IPS DF 19.7 (cell line): Measurements from ENCODE around the gene RGS10.
"Not testable (repeated sequence)": the region's sequence is repeated elsewhere in the genome, so short reads cannot be mapped to it uniquely, and the experiment has no call there.

Source experiments
- DNase-seq: peaks from one replicate; pipeline ENCODE4 v3.0.0-alpha.2; 2013; ENCODE audit warnings: low read depth, low spot score

Gene RGS10

DNA sequence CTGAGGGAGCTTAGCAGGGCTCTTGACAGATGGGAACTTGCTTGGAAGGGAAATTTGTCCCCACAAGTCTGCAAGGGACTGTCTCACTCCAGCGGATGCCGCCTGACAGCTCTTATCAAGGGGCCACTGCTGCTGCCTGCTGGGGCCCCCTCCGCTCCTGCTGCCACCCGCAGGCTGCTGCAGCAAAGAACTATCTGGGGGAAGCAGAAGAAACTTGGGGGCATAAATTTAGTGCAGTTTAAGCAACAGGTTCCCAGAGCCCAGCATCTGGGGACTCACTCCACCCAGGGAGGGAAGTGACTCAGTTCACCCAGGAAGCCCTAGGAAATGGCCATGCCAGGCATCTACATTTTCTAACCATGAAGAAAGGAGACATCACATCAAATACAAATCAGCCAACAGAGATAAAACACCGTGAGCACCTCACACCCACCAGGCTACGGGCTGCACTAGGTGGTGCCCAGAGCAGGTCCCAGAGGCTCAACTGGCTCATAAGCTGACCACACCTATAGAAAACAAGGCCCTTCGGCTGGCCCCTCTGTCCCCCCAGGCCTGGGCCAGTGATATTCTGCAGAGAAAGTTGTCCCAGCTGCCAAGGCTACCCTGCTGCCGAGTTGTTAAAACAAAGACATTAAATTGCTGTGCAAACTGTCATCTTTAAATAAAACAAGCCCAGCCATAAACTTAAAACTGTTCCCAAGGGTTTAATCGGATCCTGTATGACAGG is 3.7 kb downstream of the RGS10 start:
- no peak for DNase-seq

DNA sequence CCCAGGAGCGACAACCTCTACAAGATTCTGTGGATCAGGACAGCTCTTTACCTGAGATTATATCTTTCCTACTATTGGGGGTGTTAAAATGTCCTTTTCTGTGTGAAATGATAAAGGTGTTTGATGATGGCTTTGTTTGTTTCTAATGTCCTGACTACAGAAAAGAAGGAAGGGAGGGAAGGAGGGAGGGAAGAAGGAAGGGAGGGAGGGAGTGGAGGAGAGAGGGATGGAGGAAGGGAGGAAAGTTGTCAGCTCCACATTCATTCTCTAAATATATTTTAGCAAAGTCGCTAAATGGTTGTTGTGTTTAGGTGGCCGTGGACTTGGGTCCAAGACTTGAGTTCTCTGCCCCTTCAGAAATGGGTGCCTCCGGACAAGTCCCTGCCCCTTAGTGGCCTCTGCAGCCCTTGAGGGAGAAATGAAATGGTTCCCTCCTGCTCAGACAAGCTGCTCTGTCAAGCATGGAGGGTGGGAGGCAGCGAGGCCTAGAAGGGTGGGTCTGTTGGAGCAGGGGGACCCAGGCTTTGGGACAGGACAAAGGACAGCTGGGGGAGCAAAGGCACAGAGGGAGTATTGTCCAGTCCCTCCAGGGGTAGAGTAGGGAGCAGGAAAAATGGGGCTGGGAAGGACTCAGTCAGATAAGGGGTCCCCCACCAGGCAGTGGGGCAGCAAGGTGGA is 4.4 kb downstream of the RGS10 start:
- DNase-seq = no peak

DNA sequence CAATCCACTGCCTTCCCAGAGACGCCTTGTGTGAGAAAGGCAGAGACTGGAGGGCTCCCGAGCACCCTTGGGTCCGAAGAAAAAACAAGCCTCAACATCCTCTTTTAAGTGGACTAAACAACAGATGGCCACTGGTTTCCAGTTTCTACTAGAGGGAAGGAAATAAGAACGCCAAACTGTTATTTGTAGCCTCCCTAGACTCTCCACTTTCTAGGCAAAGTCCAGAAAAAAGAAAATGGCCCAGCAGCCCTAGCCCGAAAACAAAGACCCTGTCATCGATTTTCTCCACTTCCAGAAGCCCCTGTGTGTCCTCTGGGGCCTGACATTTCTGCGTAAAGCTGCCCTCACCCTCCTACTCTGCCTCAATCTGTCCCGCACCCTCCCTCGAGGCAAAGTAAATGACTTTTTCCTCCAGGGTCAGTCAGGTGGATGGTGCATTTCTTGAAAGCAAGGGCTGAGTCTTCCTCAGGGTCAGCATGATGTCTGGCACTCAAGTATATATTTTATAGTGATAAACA is 6.0 kb downstream of the RGS10 start:
- DNase-seq = no peak

DNA sequence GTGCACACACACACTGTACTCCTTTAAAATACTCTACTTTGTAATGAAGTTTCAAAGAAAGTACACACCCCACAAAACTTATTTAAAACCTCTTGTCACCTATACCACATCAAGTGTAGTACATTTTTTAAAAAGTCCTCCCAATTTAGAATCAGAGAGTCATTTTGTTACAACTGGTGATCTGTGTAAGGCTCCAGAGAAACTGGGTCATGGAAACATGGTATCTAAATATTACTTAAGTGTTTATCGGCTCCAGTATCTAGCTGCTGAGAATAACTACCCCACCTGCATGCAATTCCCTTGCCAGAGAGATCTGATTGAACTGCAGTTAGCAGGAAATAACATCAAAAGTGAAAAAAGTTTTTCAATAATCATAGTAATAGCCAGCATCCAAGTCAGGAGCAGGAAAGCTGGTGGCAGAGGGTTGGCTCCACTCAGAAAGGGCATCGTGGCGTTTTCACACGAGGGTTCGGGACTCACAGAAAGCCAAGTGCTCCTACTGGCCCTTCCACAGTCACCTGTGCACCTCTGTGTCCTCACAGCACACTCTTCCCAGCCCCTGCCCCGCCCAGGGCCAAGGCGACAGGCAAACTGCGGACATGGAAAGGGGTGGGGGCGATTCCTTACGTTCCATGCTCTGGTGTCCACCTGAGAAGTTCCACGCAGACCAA is 6.5 kb downstream of the RGS10 start:
- no peak for DNase-seq

DNA sequence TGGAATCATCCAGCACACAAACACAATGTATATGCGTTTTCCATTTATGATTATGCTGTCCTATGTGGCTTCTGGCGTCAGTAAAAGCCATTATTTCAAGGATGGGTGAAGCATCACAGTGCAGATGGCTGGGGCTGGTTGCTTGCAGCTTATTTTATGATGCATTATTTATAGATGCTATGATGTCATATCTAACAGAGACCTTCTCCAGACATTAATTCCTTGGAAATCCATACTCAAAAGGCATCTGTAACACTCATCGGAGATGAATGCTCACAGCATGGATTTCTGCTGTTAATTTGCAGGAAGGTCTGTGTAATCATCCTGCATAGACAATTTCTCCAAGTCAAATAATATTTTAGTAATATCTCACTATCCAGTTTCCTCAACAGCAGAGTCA is 7.2 kb downstream of the RGS10 start:
- no peak for DNase-seq

DNA sequence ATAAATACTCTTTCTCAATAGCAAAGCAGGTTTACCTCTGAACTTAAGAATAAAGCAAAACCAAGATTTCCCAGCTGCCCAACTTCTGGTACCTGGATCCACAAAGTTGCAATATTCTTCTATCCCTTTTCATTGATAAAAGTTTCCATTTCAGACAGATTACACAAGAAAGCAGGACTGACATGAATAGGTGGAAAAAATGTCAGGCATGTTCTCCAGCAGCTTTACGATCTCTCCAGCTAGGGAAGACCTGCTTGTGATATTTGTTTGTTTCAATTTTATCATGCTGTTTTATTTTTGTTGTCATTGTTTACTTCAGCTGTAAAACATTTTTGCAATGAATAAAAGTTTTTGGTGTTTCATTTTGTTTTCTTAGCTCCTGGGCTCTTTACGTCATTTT is 9.0 kb downstream of the RGS10 start:
- DNase-seq = no peak

DNA sequence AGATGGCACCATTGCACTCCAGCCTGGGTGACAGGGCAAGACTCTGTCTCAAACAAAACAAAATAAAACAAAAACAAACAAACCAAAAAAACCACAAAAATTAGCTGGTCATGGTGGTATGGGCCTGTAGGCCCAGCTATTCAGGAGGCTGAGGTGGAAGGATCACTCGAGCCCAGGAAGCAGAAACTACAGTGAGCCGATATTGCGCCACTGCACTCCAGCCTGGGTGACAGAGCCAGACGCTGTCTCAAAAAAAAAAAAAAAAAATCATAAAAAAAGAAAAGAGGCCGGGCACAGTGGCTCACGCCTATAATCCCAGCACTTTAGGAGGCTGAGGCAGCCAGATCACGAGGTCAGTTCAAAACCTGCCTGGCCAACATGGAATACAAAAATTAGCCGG is 9.7 kb downstream of the RGS10 start:
- not testable (repeated sequence) for DNase-seq

DNA sequence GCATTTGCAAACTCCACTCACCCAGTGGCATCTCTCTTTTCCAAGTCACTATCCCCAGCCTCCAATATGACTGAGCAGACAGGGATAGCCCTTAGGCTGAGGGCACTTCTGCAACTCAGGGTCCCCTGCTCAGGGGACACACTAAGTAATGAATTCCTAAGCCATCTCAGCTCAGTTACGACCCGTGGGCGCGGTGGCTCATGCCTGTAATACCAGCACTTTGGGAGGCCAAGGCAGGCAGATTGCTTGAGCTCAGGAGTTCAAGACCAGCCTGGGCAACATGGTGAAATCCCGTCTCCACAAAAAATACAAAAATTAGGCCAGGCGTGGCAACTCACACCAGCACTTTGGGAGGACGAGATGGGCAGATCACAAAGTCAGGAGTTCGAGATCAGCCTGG is 10.3 kb downstream of the RGS10 start:
- DNase-seq = not testable (repeated sequence)

DNA sequence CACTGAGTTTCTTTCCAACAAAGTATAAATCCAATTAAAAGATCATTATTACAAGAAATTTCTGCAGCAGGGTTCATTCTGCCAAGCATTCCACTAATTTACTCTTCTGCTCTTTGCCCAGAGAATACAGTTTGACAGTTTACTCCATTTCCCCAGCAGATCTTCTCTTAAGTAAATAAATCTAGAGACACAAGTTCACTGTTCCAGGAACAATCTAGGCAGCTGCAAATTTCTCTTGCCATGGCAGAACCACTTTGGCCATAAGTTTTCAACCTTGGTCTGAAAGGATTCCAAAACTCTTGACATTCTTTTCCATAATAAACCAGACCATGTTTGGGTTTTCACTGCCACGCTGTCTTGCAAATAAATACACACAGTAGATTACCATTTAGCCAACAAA is 11.5 kb downstream of the RGS10 start:
- no peak for DNase-seq

DNA sequence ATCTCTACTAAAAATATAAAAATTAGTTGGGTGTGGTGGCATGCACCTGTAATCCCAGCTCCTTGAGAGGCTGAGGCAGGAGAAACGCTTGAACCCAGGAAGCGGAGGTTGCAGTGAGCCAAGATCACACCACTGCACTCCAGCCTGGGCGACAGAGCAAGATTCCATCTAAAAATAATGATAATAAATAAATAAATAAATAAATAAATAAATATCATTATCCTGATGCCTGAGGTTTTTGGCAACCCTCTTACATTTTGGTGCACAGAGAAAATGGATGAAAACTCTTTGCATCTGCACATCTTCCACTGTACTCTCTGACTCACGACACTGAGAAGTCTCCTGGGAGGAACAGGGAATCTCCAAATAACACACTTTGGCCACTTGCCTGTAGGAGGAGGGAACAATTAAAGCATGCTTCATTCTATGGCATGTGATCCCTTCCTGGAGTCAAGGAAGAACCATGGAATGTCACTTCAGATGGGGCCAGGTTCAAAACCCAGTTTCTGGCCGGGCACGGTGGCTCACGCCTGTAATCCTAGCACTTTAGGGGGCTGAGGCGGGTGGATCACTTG is 13.8 kb downstream of the RGS10 start:
- DNase-seq = not testable (repeated sequence)

DNA sequence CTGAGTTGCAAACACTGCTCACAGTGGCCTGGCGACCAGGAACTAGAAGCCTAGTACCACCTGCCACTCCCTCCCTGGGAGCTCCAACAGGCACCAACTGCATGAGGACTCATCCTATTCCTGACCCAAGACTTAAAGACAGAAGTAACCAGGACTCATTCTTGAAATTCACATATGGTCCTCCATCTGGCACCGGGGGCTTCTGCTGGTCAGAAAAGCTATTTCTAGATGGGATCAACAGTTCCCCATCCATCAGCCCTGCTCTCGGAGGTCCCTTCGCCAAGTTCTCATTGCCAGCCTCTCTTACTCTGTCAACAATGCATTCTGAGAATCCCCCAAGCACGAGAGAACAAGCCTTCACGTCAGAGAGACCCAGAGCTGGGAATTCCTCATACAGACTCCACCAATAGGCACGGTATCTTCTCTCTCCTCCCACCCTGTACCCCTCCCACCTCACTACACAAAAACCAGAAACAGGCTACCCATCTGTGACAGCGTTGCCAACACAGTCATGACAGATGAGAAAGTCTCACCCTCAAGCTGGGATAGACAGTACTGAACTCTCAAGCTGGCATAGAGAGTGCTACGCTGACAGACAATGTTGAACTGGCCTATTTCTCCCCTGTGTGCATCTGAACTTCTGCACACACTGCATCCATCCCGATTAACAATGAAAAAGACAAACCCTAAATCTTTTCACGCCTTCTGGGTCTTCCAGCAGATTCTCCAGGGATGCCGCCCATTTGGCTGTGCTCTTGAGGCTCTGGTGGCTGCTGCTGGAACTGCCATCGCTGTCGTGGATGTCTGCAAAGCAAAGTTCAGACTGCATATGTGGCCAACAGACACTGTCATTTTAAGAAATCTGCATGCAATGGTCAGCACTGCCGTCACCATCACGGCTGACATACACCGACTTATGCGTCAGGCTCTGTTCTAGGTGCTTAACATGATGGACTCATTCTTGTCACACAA is 15.6 kb downstream of the RGS10 start:
- DNase-seq = no peak

DNA sequence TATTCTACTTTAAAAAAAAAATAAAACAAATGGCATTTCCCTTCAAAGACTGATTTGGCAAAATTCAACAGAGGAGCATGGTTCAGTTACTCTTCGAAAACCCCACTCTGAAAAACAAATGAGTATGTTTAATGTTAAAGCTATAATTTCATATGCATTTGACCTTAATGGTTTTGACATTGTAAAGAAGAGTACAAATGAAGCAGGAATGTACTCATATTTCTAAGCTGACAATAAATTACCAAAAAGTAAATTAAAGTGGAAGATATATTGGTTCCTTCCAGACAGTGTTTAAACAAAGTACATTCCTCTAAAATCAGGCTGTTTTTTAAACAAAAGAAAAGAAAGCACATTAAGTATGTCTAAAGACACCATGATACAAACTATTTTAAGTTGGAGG is 16.4 kb downstream of the RGS10 start:
- DNase-seq = no peak

DNA sequence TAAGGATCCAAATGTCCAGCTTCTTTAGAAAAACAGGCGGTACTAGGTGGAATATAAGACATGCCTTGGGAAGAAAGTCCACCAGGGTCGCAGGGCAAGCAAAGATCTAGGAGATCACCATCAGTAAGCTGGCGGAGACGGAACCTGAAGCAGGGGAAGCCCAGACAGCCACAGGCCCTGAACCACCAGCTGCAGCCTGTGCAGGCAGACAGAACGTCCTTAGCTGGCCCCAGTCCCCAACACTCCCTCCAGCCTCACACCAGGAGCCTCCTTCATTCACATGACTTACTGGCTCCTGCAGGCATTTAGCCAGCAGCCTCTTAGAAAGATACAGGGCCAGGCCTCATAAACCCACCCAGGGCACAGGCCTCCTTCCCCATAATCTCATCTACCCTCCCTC is 17.4 kb downstream of the RGS10 start:
- DNase-seq = no peak

DNA sequence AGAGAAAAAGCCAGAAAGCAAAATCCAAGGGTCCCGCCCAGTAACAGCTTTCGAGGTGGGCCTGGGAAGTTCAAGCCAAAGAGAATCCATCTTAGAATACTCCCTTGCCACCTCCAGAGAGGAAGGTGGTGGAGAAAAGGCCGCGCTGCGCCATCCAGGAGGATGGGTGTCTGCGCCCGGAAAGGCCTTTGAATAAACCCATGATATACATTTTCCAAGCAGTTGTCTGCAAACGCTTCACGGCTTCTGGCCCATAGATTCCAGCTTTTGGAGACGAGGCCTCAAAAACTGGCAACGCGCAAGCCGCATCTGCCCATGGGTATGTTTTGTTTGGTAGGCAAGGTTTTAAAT is 17.8 kb downstream of the RGS10 start:
- no peak for DNase-seq

DNA sequence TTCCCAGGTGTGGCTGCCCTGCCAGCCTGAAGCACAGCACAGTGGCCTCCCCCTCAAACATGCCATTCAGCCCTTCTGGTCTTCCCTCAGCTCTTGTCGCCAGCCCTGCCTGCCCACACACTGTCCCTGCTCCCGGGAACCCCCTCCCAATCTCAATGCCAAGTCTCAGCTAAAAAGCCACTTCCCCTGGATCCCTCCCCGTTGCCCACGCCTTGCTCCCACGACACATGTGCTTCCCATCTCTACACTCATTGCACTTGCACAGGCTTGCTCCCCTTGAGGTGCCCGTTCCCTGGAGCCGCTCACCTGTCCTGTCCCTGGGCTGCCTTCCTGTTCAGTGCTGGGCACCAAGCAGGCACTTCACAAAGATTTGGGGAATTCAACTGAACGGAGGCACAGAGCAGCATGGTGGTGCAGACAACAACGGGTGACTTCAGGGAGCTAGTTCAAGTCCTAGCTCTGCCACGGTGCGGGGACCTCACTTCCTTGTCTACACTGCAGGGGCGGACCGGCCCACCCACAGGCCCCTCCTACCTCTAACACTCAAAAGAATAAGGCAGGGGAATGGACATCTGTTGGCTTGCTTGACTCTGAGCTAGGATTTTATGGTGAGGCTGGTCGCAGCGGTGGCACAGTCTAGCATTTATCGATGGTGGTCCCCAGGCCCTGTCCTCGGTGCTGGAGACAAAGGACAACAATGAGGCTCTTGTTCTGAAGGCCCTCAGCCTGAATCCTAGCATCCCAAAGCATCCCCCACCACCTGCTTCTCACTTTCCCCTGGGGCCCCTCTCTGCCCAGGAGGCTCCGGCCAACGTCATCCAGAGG is 18.4 kb downstream of the RGS10 start:
- no peak for DNase-seq

DNA sequence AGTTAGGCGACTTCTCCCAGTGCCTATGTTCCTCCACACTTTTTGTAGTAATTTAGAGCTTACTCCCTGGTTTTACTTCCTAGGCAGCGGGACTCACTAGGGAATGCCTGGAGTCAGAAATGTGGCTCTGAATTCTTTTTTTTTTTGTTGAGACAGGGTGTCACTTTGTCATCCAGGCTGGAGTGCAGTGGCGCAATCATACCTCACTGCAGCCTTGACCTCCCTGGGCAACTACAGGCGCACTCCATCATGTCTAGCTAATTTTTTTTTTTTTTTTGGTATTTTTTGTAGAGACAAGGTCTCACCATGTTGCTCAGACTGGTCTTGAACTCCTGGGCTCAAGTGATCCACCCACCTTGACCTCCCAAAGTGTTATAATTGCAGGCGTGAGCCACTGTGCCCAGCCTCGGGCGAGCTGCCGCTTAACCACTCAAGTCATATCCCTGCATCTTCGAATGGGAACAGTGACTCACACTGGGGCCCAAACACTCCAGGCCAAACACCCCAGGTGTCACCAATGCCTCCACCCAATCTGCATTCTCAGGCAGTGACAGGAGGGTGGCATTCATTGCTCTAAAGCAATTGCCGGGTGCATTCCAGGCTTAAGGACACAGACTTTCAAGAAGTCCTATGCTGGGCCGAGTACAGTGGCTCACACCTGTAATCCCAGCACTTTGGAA is 19.6 kb downstream of the RGS10 start:
- no peak for DNase-seq

DNA sequence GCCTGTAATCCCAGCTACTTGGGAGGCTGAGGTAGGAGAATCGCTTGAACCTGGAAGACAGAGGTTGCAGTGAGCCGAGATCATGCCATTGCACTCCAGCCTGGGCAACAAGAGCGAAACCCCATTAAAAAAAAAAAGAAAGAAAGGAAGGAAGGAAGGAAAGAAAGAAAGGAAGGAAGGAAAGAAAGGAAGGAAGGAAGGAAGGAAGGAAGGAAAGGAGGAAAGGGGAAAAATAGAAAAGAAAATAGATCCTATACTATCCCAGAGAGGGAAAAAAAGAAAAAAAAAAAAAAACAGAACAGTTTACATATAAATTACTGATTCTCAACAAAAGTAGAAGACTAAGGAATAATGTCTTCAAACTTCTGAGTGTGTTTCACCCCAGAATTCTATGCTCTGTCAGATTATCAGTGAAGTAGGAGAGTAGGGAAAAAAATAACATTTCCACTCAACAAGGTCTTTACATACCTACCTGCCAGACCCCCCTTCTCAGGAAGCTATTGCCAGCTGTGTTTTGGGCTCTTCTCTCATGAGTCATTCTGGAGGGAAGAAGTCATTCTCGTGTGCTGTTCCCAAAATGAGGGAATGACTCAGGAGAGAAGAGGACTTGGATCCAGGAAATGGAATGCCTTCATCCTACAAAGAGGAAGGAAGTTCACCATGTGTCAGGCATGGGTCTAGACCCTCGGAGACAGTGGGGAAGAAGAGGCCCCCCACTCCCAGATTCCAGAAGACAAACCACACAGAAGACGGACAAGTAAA is 20.9 kb downstream of the RGS10 start:
- DNase-seq = no peak

DNA sequence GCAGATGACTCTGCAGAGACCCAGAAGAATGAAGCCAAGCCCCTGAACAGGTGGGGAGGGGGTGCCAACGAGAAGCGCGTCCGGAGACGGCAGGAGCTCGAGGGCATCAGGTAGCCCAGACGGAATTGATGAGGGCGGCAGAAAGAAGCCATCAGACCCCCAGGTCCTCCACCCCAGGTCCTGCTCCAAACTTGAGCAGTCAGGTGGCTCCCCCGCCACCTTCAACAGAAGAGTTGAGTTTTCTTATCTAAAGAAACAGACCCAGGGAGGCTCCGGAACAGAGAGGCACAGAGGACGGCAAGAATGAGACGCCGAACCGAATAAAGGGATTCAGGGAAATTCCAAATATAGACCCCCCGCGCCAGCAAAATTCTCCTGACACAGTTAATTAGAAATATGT is 22.2 kb downstream of the RGS10 start:
- DNase-seq = no peak

DNA sequence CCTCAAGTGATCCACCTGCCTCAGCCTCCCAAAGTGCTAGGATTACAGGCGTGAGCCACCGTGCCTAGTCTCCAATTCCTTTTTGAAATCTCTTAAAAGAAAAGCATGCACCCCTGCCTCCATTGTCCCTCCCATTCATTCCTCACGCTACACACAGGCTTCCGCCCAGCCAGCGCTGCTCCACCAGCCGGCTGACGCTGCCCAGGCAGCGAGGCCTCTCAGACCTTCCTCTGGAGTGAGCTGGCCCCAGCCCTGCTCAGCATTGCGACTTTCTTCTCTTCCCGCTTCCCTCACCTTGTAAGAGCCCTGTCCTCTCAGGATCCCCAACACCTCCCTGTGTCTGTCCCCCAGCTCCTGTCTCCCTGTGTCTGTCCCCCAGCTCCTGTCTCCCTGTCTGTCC is 23.6 kb downstream of the RGS10 start:
- DNase-seq = no peak
